Progenitor cell of endocrine pancreas (in vitro differentiated cells): ENCODE data around the gene MTMR12. TPM values are rescaled to one million over a fixed set of nuclear protein-coding genes. Genes with fewer than 3 reads are reported as not detected.

Experiments
- DNase-seq: peaks from one replicate; pipeline ENCODE4 v3.0.0; 2021; ENCODE audit warnings: low spot score; ENCODE audit not compliant: unreplicated experiment
- H3K27ac Mint-ChIP-seq: 2 replicates; pipeline ENCODE4 v1.8.0; 2021; ENCODE audit warnings: mild to moderate bottlenecking, moderate library complexity, mixed read lengths
- H3K27me3 Mint-ChIP-seq: 2 replicates; pipeline ENCODE4 v1.8.0; 2021; ENCODE audit warnings: mixed read lengths
- H3K36me3 Mint-ChIP-seq: 2 replicates; pipeline ENCODE4 v1.8.0; 2022; ENCODE audit warnings: mixed read lengths; ENCODE audit not compliant: insufficient read depth
- H3K4me1 Mint-ChIP-seq: 2 replicates; pipeline ENCODE4 v1.8.0; 2021; ENCODE audit warnings: low read depth, mixed read lengths
- H3K4me3 Mint-ChIP-seq: 2 replicates; pipeline ENCODE4 v1.8.0; 2021; ENCODE audit warnings: low read depth, mild to moderate bottlenecking, moderate library complexity, mixed read lengths
- H3K9me3 Mint-ChIP-seq: 2 replicates; pipeline ENCODE4 v1.8.0; 2021; ENCODE audit warnings: low read depth, mixed read lengths
- CTCF ChIP-seq: fragments of 200-600 bp; sonication (generic); IDR thresholded peaks from one replicate; pipeline ENCODE4 v1.5.0; 2021; ENCODE audit warnings: antibody characterized with exemption, mild to moderate bottlenecking; ENCODE audit not compliant: unreplicated experiment
- total RNA-seq: library from RNA; stranded (reverse); gene quantifications from 2 replicates; pipeline ENCODE4 v1.2.1, GENCODE V29; 2021

MTMR12 gene
- total RNA-seq, 1 donor from 2014 or later: 30.6 TPM

- peaks cover 37% of the 10 kb centered on the region for H3K36me3 Mint-ChIP-seq
- H3K9me3 Mint-ChIP-seq: no peaks in the 10 kb centered on the region
- no peak for DNase-seq
- H3K27ac Mint-ChIP-seq: no peak overlapping the region
- no peak overlapping the region for H3K4me3 Mint-ChIP-seq
- H3K27me3 Mint-ChIP-seq: no peaks in the 10 kb centered on the region
- peaks cover 8% of the 10 kb centered on the region for H3K4me1 Mint-ChIP-seq
- TF ChIP-seq CTCF: no peak
These were observed 41.8 kb downstream of the MTMR12 start for GRCh38 chr5:32270946-32271345.

GRCh38 chr5:32270178-32270577, 42.6 kb downstream of the MTMR12 start:
- Mint-ChIP-seq H3K9me3 (no peaks in the 10 kb centered on the region), H3K36me3 (peaks cover 37% of the 10 kb centered on the region), H3K4me1 (peaks cover 3% of the 10 kb centered on the region), H3K27ac (peak overlapping the region; percentile 18), H3K4me3 (no peak overlapping the region), H3K27me3 (no peaks in the 10 kb centered on the region)
- TF ChIP-seq CTCF: no peak
- DNase-seq: no peak

- Mint-ChIP-seq H3K9me3 (no peaks in the 10 kb centered on the region), H3K27me3 (no peaks in the 10 kb centered on the region), H3K36me3 (peaks cover 37% of the 10 kb centered on the region), H3K4me3 (no peak overlapping the region), H3K4me1 (no peaks in the 10 kb centered on the region), H3K27ac (peak overlapping the region; percentile 43)
- TF ChIP-seq CTCF: no peak
- no peak for DNase-seq
These were observed 46.8 kb downstream of the MTMR12 start for GRCh38 chr5:32265902-32266301.

GRCh38 chr5:32264957-32265572, 47.7 kb downstream of the MTMR12 start:
- Mint-ChIP-seq H3K9me3 (no peaks in the 10 kb centered on the region), H3K36me3 (peaks cover 32% of the 10 kb centered on the region)
- TF ChIP-seq CTCF: no peak

GRCh38 chr5:32263684-32264083, 49.1 kb downstream of the MTMR12 start:
- Mint-ChIP-seq H3K4me1 (no peaks in the 10 kb centered on the region), H3K9me3 (no peaks in the 10 kb centered on the region), H3K27me3 (no peaks in the 10 kb centered on the region), H3K36me3 (peaks cover 34% of the 10 kb centered on the region), H3K27ac (no peak overlapping the region), H3K4me3 (no peak overlapping the region)
- no peak for DNase-seq
- TF ChIP-seq CTCF: no peak

More at GRCh38 chr5:32264957-32265572, 47.7 kb downstream of the MTMR12 start:
- Mint-ChIP-seq H3K27ac (no peak overlapping the region), H3K27me3 (no peaks in the 10 kb centered on the region), H3K4me3 (no peak overlapping the region), H3K4me1 (no peaks in the 10 kb centered on the region)
- DNase-seq: no peak
